Lower leg skin (tissue), 4 donors: ENCODE data around the gene PCCA. TPM values are rescaled to one million over a fixed set of nuclear protein-coding genes. Genes with fewer than 3 reads are reported as not detected.

ENCODE experiments used
- DNase-seq, 2 donors: peaks; one replicate each; pipeline ENCODE4 v3.0.0-alpha.2; 2019; ENCODE audit warnings: low spot score in 2 of 2
- H3K4me3 ChIP-seq: fragments of 200-600 bp; sonication (generic); 2 replicates; pipeline ENCODE4 v1.5.1; 2017; ENCODE audit warnings: mild to moderate bottlenecking, low read depth; ENCODE audit not compliant: poor library complexity, severe bottlenecking
- CTCF ChIP-seq, 3 donors: fragments of 450-650 bp; IDR thresholded peaks; one replicate each; pipeline ENCODE4 v1.5.1; 2016; ENCODE audit warnings: antibody characterized with exemption in 3 of 3, mild to moderate bottlenecking in 3 of 3, moderate library complexity in 2 of 3
- POLR2A ChIP-seq, 2 donors: fragments of 450-650 bp; IDR thresholded peaks; one replicate each; pipeline ENCODE4 v1.6.1; 2016 to 2017; ENCODE audit warnings: antibody characterized with exemption in 2 of 2, mild to moderate bottlenecking in 1 of 2, moderate library complexity in 1 of 2
- WGBS, 2 donors: methylation state at CpG; one replicate each; pipeline ENCODE4 v1.1.5; 2018; 5-methylcytosine and 5-hydroxymethylcytosine counted together
- intact Hi-C: fragments of 100-400 bp; cut with DNase I; formaldehyde crosslinking; loops from one replicate; pipeline ENCODE4 v1.15.0; 2023; ENCODE audit warnings: low total_unique reads
- total RNA-seq, 4 donors: library from RNA; depleted of rRNA; stranded (reverse); fragments of >200 nt; gene quantifications; one replicate each; pipeline ENCODE4 v1.1.0, GENCODE V29; 2016

The PCCA gene
- total RNA-seq, 4 donors from 2014 or later, result 24.3 to 34.2 (median 26.2) TPM

GRCh38 chr13:100051070-100051469, 37.8 kb upstream of the PCCA start:
- TF ChIP-seq CTCF (IDR thresholded peaks at IDR 0.05) (no peak), POLR2A (IDR thresholded peaks at IDR 0.05) (no peak)
- intact Hi-C loops, result no loop called here
- WGBS, 2 donors, result 50 to 55% methylated on average over 3 of the region's 3 CpGs

GRCh38 chr13:100059827-100060226, 29.1 kb upstream of the PCCA start:
- WGBS, 2 donors, result 88 to 95% methylated on average over 3 of the region's 3 CpGs
- no peak for TF ChIP-seq CTCF (IDR thresholded peaks at IDR 0.05)
- TF ChIP-seq POLR2A (IDR thresholded peaks at IDR 0.05), result no peak
- intact Hi-C loops, result no loop called here
- H3K4me3 ChIP-seq, result no peak overlapping the region
- DNase-seq, result no peak

More at GRCh38 chr13:100051070-100051469, 37.8 kb upstream of the PCCA start:
- no peak overlapping the region for H3K4me3 ChIP-seq
- no peak for DNase-seq

- no peak overlapping the region for H3K4me3 ChIP-seq
- no peak for TF ChIP-seq CTCF (IDR thresholded peaks at IDR 0.05)
- no peak for TF ChIP-seq POLR2A (IDR thresholded peaks at IDR 0.05)
- WGBS, 2 donors, result 76 to 81% methylated on average over 6 of the region's 6 CpGs
- intact Hi-C loops, result no loop called here
- DNase-seq, result no peak
These were observed 25.6 kb upstream of the PCCA start for GRCh38 chr13:100063333-100063732.

- DNase-seq, result no peak
- no peak for TF ChIP-seq POLR2A (IDR thresholded peaks at IDR 0.05)
- TF ChIP-seq CTCF (IDR thresholded peaks at IDR 0.05), result no peak
- H3K4me3 ChIP-seq, result no peak overlapping the region
- 87 to 89% methylated on average over 5 of the region's 5 CpGs for WGBS, 2 donors
- intact Hi-C loops, result no loop called here
These were observed 25.0 kb upstream of the PCCA start for GRCh38 chr13:100063906-100064305.

- no peak for DNase-seq
- intact Hi-C loops, result no loop called here
- TF ChIP-seq CTCF (IDR thresholded peaks at IDR 0.05), result no peak
- H3K4me3 ChIP-seq, result no peak overlapping the region
- WGBS, 2 donors, result 52 to 74% methylated on average over 3 of the region's 3 CpGs
These were observed 20.6 kb upstream of the PCCA start for GRCh38 chr13:100068133-100068931.

GRCh38 chr13:100069278-100069677, 19.6 kb upstream of the PCCA start:
- no peak overlapping the region for H3K4me3 ChIP-seq
- no peak for DNase-seq
- WGBS, 2 donors, result 24 to 37% methylated on average over 1 of the region's 1 CpG
- TF ChIP-seq POLR2A (IDR thresholded peaks at IDR 0.05) (no peak), CTCF (IDR thresholded peaks at IDR 0.05) (no peak)
- intact Hi-C loops, result no loop called here
